AG09309 (cell line): Measurements from ENCODE around the gene CENPU.

Experiments used
- DNase-seq: peaks from one replicate; pipeline ENCODE4 v3.0.0-alpha.2; 2010; ENCODE audit warnings: low read depth
- H3K4me3 ChIP-seq: 2 replicates; pipeline ENCODE4 v1.5.1; 2011; ENCODE audit warnings: mild to moderate bottlenecking, low read depth, low read length, moderate library complexity; ENCODE audit not compliant: control insufficient read depth
- CTCF ChIP-seq: IDR thresholded peaks from 2 replicates; pipeline ENCODE4 v1.5.1; 2011; ENCODE audit warnings: mild to moderate bottlenecking, low read depth, low read length, inconsistent platforms; ENCODE audit not compliant: insufficient read depth, control insufficient read depth; ENCODE audit errors: missing control alignments

Gene CENPU

GRCh38 chr4:184699941-184700340 is 34.0 kb downstream of the CENPU start:
- H3K4me3 ChIP-seq: no peak overlapping the region
- DNase-seq: no peak
- TF ChIP-seq CTCF: no peak

GRCh38 chr4:184697956-184698355 is 35.9 kb downstream of the CENPU start:
- TF ChIP-seq CTCF: no peak
- no peak for DNase-seq
- no peak overlapping the region for H3K4me3 ChIP-seq

GRCh38 chr4:184695178-184695896 is 38.6 kb downstream of the CENPU start:
- DNase-seq: no peak
- no peak overlapping the region for H3K4me3 ChIP-seq
- no peak for TF ChIP-seq CTCF

- TF ChIP-seq CTCF: no peak
- H3K4me3 ChIP-seq: no peak overlapping the region
- no peak for DNase-seq
Measured at GRCh38 chr4:184694412-184694956, 39.4 kb downstream of the CENPU start.

- no peak for TF ChIP-seq CTCF
- no peak overlapping the region for H3K4me3 ChIP-seq
- no peak for DNase-seq
Measured at GRCh38 chr4:184693056-184693455, 40.8 kb downstream of the CENPU start.

GRCh38 chr4:184689681-184690080 is 44.2 kb downstream of the CENPU start:
- no peak overlapping the region for H3K4me3 ChIP-seq
- DNase-seq: no peak

More at GRCh38 chr4:184689681-184690080, 44.2 kb downstream of the CENPU start:
- no peak for TF ChIP-seq CTCF
